ENCODE data around the gene ANKRD11.

The ANKRD11 gene

DNA sequence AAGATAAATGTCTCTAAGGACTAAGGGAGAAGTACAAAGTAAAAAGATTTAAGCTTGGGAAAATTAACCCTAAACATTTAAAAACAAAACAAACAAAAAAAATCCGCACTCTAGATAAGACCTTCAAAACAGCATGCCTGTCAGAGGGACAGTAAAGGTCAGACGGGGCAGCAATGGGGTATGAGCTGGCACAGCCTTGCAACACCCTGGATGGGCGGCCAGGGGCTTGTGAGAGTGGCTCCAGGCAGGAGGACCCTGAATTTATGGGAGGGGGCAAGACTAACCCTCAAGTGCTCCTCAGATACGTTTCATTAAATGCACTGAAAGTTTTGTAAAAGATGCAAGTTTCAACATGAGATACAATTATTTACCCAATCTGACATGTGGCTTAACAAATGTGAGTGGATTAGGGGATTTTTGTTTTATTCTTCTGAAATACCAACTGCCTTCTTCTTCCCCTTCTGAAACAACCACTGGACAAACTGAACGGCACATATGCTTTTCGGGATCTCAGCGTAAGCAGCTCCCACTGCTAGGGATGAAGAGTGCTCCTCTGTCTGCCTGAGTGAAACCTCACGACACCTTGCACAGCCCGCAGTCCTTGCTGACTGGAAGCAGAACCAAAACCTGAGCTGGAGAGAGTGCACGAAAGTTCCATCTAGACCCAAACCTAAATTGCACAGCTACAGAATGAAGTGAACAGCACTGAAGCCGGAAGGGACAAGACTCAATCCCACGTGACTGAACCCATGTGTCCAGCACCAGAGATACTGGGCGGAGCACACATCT, 128.4 kb downstream of the ANKRD11 start:
- DNase-seq, result no peak

DNA sequence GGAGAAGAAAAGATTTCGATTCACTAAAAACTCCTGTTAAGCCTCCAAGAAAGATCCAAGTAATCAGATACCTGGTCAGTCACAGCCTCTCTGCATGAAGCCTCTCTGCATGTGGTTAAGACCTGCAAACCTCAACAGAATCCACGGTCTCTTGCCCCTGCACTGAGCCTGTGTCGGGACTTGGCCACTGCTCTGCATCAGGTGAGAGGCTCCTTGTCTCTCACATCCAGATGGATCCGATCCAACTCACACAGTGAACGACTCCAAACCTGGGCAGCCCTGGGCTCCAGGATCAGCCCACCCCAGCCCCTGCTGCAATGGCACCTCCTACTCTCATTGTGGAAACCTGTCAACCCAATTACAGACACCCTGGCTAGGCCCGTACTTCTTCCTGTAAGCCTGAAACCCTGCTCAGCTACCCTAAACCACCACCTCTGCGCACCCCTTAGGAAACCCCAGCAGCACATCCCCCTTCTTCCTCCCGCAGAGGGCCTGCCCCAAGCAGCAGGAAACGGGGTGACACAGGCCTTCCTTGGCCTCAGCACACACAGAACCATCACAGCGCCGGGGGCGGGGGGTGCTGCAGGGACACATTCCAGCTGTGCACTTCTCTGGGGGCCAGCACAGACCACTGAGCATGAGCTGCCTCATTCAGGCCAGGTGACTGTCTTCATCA, 129.5 kb downstream of the ANKRD11 start:
- no peak for DNase-seq

DNA sequence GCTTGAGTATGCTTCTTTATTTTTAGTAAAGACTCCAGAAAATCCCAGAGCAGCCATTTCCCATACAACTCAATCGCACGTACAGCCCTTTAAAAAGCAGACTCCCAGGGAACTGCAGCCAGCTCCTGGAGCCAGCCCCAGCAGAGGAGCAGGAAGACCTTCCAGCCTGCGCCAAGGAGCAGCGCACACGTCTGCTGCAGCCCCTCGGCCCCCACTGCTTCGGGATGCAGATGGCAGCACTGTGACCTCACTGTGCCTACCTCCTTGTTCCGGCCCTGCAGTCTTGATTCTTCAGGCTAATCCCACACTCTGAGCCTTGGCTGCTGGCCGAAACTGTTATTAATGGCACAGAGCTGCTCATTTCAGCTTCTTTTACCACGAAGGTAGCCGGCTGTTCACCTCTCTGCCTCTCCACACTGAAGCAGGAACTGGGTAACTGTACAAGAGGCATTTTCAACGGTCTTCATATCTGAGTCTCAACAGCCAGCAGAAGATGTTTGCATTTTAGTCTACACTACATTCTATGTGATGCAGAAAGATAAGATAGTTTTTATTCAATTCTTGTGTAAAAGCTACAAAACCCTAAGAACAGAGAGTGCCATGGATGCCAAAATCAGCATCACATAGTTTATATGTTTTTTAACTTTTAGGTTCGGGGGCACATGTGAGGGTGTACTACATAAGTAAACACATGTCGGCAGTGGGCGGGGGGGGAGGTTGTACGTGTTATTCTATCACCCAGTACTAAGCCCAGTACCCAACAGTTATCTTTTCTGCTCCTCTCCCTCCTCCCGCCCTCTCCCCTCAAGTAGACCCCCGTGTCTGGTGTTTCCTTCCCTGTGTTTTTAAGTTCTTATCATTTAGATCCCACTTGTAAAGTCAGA, 130.9 kb downstream of the ANKRD11 start:
- DNase-seq, result no peak

DNA sequence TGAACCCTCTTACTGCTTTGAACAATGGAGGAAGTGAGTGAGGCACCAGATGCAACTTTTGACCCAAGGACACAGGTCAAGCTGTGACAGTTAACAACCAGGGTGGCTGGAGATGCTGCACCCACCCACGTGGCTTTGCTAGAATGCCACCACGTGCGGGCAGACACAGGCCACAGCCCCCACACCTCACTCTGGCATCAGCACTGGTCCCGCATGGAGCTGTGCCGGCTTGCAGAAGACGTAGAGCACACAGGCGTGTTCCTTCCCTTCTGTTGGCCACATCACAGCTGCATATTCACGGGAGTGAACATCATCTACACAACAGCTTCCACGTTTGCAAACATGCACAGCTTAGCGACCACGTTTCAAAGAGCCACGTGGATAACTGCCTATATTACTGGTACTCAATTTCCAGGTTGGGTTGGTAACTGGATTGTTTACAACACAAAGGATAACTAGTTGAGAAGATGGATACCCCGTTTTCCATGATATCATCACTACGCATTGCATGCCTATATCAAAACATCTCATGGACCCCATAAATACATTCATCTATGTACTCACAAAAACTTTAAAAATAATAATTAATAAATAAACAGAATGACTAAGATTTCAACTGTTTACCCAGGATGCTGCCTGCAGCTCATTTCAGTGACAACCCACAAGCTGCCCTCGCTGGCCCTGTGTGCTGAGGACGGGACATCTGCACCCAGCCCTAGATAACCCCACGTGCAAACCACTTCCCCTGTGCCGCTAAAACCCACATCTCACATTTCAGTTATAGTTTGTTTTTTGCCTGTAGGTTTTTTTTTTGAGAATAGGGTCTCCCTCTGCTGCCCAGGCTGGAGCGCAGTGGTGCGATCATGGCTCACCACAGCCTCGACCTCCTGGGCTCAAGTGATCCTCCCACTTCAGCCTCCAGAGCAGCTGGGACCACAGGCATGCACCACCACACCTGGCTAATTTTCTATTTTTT, 132.0 kb downstream of the ANKRD11 start:
- no peak for DNase-seq

DNA sequence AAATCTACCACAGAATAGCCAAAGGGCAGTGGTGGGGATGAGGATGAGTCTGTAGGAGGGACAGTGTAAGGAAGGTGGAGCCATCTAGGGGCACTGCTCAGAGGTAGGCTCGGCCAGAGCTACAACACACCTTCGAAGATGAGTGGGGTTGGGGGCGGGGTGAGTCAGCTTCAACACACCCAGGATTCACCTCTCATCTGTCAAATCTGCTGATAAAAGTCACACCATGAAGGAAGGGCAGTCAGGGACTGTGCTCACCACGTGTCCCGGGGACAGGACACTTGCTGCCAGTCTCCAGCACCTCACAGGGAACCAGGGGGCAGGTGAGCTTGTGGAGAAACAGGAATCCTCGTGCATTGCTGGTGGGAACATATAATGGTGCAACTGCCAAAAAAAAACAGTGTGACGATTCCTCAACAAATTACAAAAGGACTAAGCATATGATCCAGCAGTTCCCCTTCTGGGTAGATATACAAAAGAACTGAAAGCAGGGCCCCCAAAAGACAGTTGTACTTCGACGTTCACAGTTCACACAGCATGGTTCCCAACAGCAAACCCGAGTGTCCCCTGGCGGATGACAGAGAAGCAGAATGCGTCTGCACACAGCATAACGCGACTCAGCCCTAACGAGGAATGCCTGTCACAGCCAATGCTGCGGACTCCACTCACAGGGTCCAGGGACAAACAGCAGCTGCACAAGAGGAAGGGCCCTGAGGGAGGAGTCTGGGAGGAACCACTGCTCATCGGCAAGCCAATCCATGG, 133.1 kb downstream of the ANKRD11 start:
- peak; percentile 38 for DNase-seq

DNA sequence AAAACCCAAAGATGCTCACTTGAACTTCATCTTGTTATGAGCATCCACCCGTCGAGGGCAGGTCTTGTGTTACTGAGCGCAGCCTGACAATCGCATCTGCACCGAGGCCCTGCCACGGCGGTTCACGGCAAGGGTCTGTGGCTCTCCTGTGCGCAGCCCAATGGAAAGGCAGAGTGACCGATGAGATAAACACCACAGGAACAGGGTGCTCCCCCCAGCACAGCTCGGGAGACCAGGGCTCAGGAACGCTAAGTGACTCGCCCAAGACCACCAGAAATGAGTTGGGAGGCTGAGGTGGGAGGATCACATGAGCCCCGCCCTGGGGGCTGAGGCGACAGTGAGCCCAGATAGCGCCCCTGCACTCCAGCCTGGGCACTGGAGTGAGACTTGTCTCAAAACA, 134.7 kb downstream of the ANKRD11 start:
- DNase-seq, result no peak

DNA sequence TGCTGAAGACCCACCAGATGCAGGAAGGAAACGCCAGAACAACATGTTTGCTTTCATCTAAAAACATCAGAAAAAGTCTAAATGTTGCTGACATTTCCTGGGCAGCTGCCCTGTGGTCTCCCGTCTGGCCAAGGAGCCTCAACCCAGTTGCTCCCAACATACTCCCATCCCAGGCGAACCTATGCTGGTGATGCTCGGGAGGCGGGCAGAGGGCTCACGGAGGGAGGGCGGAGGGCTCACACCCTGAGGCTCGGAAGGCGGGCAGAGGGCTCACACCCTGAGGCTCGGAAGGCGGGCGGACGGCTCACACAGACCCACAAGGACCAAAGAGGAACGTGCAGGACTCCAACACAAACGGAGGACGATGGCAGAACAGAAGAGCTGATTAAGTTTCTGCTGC, 135.4 kb downstream of the ANKRD11 start:
- no peak for DNase-seq

DNA sequence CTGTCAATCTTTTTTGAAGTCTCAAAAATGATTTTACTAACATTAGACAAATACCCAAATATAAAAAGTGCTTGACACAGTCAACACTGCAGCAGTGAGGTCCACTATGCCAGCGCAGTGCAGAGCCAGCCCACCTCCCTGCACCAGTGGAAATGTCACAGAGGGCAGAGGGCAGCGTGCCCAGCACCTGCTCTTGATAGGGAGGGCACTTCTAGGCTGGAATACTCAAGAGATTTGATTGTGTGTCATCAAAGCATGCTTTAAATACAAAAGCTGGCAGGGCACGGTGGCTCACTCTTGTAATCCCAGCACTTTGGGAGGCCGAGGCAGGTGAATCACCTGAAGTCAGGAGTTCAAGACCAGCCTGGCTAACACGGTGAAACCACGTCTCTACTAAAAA, 136.0 kb downstream of the ANKRD11 start:
- no peak for DNase-seq

DNA sequence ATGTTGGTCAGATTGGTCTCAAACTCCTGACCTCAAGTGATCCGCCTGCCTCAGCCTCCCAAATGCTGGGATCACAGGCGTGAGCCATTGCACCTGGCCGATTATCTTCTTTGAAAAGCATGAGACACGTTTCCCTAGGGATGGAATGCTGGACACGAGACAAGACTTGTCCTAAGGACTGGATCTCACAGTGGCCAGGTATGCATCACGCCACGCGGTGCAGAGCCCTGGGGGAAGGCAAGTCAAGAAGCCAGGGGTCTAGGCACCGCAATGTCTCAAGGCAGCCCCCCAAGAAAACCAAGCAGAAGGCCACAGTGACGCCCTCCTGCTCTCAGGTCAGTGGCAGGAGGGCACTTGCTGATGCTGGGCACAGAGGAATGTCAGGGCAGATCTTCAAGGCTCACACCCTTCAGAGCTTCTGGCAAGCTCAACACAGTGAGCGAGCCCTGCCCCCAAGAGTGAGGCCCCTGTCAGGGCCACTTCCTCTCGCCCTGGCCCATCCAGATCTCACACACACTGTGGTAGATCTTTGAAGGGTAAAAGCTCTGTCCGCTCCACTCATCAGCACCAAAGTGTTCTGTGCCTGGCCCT, 138.2 kb downstream of the ANKRD11 start:
- no peak for DNase-seq

DNA sequence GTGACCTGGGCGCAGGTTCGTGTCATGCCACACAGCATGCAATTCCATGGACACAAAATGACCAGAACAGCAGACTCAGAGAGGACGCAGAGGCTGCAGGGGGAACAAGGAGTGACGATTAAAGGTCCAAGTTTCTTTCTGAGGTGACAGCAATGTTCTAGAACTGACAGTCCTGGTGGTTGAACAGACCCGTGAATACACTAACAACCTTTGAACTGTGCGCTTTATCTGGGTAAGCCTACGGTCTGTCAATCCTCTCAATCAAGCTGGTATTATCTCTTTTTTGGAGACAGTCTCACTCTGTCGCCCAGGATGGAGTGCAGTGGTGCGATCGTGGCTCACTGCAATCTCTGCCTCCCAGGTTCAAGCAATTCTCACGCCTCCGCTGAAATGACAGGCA, 138.7 kb downstream of the ANKRD11 start:
- no peak for DNase-seq

DNA sequence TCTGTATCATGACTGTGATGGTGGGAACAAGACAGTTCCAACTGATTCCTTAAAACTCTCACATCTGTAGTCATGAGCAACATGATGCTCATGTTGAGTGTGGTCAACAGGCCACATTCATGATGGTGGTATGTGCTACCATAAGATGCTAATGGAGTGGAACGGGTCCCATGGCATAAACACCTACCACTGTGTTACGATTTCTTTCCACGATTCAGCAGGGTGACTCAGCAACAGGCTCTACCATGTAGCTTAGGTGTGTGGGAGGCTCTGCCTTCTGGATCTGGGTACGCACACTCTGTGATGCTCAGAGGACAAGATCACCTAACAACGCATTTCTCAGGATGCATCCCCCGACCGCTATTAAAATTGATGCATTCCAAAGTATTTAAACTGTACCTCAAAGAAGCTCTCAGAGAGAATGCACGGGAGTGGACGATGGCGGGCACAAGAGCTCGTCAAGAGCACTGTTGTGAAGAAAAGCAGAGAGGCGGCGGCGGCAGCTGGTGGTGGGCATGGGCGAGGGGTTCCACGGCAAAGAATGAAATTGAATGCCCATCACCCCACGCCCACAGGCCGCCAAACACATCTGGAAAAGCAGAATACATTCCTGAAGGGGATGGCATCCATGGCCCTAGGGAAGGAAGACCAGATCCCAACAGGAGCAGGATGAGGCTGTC, 139.5 kb downstream of the ANKRD11 start:
- DNase-seq, result no peak

DNA sequence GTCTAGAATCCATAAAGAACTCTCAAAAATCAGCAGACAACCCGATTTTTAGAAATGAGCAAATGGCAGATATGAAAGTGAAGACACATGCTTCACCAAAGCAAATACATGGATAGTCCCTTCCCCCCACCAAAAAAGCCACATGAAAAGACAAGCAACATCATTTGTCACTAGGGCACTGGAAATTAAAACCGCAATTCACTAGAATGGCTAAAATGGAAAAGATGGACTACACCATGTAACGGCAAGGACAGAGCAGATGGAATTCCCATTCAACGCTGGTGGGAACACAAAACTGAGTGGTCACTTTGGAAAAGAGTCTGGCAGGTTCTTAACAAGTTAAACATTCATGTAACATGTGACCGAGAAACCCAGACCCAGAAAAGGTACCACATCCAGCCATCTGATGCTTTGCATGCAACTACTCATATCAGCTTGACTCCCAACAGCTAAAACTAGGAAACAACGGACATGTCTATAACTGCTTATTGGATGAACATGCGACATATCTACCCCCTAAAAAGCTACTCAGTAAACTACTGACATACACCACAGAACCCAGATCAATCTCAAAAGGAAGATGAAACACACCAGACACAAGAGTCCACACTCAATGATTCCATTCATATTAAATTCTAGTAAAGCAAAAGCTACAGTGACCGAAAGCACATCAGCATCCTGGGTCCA, 140.3 kb downstream of the ANKRD11 start:
- DNase-seq, result no peak

DNA sequence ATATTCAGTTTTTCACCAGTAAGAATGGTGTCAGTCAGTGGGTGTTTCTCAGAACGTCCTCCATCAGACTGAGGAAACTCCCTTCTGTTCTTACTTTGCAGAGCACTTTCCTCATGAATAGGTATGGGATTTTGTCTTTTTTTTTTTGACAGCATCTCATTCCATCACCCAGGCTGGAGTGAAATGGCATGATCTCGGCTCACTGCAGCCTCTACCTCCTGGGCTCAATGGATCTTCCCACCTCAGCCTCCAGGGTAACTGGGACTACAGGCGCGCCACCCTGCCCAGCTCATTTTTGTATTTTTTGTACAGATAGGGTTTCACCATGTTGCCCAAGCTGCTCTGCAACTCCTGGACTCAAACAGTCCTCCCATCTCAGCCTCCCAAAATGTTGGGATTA, 142.6 kb downstream of the ANKRD11 start:
- no peak for DNase-seq

DNA sequence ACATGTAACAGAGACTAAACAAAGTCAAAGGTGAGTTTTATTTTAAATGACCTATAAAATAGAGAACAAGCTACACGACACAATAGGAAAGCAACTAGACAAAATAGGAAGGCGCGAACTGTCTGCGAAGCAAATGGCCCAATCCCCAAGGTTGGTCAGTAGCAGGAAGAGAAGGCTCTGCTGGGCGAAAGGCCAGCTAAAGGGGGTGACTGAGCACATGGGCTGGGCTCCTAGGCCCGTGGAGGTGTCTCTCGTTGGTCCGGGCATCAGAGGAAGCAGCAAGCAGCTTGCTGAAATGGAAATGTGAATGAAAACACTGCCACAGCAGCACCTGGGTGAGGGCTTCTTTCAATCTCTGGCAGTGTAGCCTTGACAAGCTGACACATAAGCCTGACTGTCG, 143.5 kb downstream of the ANKRD11 start:
- no peak for DNase-seq

DNA sequence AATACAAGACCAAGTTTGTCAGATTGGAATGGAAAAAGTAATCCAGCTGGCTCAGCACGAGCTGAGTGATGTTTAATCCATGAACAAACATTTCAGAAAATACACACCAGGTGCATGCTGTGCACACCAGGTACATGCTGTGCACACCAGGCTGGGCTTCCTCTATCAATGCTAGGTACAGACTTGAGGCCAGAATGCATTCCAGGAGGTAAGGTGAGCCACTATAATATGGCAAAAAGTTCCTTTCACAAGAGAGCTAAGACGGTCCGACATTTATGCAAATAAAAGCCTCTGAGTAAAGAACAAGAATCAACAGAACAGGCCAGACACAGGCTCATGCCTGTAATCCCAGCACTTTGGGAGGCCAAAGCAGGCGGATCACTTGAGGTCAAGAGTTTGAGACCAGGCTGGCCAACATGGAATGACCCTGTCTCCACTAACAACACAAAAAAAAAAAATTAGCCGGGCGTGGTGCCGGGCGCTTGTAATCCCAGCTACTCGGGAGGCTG, 144.7 kb downstream of the ANKRD11 start:
- DNase-seq, result no peak

DNA sequence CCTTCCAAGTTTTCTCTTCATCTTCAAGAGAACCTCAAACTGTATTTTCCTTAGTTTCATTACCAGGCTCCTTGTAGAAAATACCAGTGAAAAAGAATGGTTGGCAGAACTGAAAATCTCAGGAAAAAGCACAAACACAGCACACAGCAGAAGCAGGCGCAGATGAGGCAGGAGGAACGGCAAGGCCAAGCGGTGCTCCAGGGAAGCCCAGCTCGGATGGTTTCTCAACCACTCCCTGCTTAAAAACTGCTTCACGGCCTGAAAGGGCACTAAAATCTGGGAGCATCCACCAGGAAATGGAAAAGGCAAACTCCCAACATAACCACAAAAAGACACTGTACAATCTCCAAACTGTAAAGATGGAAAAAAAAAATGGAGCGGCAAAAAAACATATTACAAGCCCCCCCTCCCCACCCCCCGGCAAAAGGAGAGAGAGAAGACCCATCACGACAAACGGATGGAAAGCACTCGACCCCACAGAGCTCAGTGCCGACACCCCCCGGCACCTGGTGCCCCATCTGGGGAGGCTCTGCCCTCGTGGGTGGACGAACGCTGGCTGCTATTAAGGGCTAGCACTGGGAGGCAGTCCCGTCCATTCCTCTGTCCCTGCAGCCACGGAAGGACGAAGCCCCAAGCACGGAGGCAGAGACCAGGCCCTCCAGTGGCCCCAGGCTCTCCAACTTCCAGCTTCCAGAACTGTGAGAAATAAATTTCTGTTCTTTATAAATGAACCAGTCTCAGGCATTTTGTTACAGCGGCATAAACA, 145.3 kb downstream of the ANKRD11 start:
- DNase-seq, result no peak

DNA sequence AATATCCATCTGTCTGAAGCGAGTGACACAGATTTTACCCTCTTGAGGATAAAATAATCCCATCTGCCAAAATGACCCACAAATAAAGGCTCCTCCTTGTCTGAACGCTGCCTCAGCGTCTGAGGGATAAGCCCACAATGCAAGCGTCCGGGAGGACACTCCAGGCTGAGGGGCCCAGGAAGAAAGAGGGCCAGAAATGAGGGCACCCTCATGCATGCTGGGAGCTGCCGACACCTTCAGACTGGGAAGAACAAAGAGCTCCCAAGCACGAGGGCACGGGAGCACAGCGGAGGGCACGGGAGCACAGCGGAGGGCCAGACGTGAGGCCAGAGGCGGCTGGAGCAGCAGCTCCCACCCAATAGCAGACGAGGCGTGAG, 145.9 kb downstream of the ANKRD11 start:
- no peak for DNase-seq

DNA sequence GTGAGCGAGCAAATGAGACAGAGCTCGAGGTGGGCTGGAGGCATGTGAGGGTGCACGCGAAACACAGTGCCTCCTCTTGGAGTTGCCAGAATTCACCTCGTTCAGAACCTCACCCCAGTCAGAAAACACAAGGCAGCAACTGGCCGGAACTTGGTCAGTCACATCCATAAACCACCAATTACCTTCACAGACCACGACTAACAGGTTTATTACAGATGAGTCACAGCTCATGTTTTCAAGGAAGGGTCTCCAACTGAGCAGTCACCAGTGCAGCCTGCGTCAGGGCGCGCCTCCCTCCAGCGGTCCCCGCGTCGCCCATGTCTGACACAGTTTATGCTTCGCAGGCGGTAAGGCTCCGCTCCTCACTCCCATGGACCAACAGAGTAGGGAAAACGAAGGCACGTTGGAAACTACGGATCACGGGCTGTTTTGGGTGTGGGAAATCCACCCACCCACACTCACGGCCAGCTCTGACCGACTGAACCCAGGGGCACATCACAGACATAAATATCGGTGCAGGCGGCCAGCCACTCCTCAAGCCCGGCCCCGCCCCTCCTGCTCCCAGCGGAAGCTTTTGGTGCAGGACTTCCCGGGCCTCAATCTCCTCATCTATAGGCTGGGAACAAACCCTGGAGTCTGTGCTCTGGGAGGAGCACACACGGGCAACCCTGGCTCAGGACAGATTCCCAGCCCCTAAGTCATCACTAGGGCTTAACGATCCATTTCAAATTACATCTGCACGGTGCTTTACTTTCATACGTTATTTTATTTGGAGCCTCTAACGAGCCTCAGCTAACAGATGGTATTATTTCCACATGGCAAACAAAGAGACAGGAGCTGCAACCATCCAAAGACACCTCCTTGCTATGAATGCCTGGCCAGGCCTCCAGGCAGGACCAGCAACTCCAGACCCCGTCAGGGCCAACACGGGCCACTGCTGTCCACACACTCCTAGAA, 146.6 kb downstream of the ANKRD11 start:
- no peak for DNase-seq

Measured in SIG-M5 (cell line).